OCI-LY7 (cell line): ENCODE data around the gene COPRS.

Experiments used
- CTCF ChIP-seq: fragments of 200-600 bp; sonication (generic); conservative IDR thresholded peaks from 2 replicates; pipeline ENCODE4 v1.5.1; 2014; ENCODE audit warnings: mild to moderate bottlenecking, antibody characterized with exemption, low read length, moderate library complexity, mixed read lengths
- EZH2phosphoT487 ChIP-seq: fragments of 200-600 bp; sonication (generic); IDR thresholded peaks from 2 replicates; pipeline ENCODE4 v1.6.1; 2018; ENCODE audit warnings: low read depth, borderline replicate concordance, mild to moderate bottlenecking, mixed run types, antibody characterized with exemption, low read length, moderate library complexity, mixed read lengths

GRCh38 chr17:31811101-31811500, 47.9 kb downstream of the COPRS start:
- TF ChIP-seq CTCF: no peak
- TF ChIP-seq EZH2phosphoT487: no peak
